Nephron (organoid): Measurements from ENCODE around the gene GPR65.

Source experiments
- H3K27ac Mint-ChIP-seq, 3 experiments: 2 replicates each; pipeline ENCODE4 v1.8.0; 2020; ENCODE audit warnings: mixed read lengths in 3 of 3, mild to moderate bottlenecking in 2 of 3, moderate library complexity in 1 of 3
- H3K27me3 Mint-ChIP-seq: 2 replicates; pipeline ENCODE4 v1.8.0; 2021; ENCODE audit warnings: low read depth, mild to moderate bottlenecking, moderate library complexity, mixed read lengths
- H3K36me3 Mint-ChIP-seq: 2 replicates; pipeline ENCODE4 v1.8.0; 2020; ENCODE audit warnings: low read depth, mixed read lengths
- H3K4me1 Mint-ChIP-seq: 2 replicates; pipeline ENCODE4 v1.8.0; 2020; ENCODE audit warnings: mixed read lengths
- H3K4me3 Mint-ChIP-seq, 3 experiments: 2 replicates each; pipeline ENCODE4 v1.8.0; 2020; ENCODE audit warnings: mild to moderate bottlenecking in 3 of 3, mixed read lengths in 3 of 3, moderate library complexity in 2 of 3
- H3K9me3 Mint-ChIP-seq: 2 replicates; pipeline ENCODE4 v1.8.0; 2020; ENCODE audit warnings: mixed read lengths
- CTCF ChIP-seq, 3 experiments: fragments of 200-600 bp; sonication (generic); IDR thresholded peaks; one replicate each; pipeline ENCODE4 v1.5.0; 2021; ENCODE audit warnings: antibody characterized with exemption in 3 of 3; ENCODE audit not compliant: unreplicated experiment in 3 of 3

GPR65 gene

GRCh38 chr14:87992346-87992717, 12.6 kb upstream of the GPR65 start:
- Mint-ChIP-seq H3K27me3 (no peaks in the 10 kb centered on the region), H3K4me1 (peaks cover 49% of the 10 kb centered on the region), H3K9me3 (no peaks in the 10 kb centered on the region), H3K27ac (peak overlapping the region; percentile 67 to 96 (median 96)), H3K36me3 (no peaks in the 10 kb centered on the region), H3K4me3 (peak overlapping the region; percentile 88 to 91 (median 89))
- no peak for TF ChIP-seq CTCF (IDR thresholded peaks at IDR 0.05; ENCODE audit: unreplicated experiment in 3 of 3)

GRCh38 chr14:87992718-87993628, 12.0 kb upstream of the GPR65 start, which contains the start of gene GALC:
TSS of gene GALC (minus strand) at chr14:87993182. CDS start at chr14:87993164, 18 bp downstream.
- Mint-ChIP-seq H3K27me3 (no peaks in the 10 kb centered on the region), H3K4me3 (peak within 1 kb of the TSS; percentile 88 to 91 (median 89)), H3K4me1 (peaks cover 49% of the 10 kb centered on the region), H3K27ac (peak within 1 kb of the TSS; percentile 96 to 99 (median 96)), H3K36me3 (no peaks in the 10 kb centered on the region), H3K9me3 (no peaks in the 10 kb centered on the region)
- no peak for TF ChIP-seq CTCF (IDR thresholded peaks at IDR 0.05; ENCODE audit: unreplicated experiment in 3 of 3)

GRCh38 chr14:87994974-87995373, 10.0 kb upstream of the GPR65 start:
- H3K27ac Mint-ChIP-seq: peak overlapping the region; percentile 81 to 99 (median 96)
- no peaks in the 10 kb centered on the region for H3K9me3 Mint-ChIP-seq
- H3K36me3 Mint-ChIP-seq: no peaks in the 10 kb centered on the region
- H3K4me3 Mint-ChIP-seq: peak overlapping the region; percentile 88 to 91 (median 89)
- no peak for TF ChIP-seq CTCF (IDR thresholded peaks at IDR 0.05; ENCODE audit: unreplicated experiment in 3 of 3)
- H3K27me3 Mint-ChIP-seq: no peaks in the 10 kb centered on the region
- peaks cover 49% of the 10 kb centered on the region for H3K4me1 Mint-ChIP-seq

- Mint-ChIP-seq H3K4me1 (peaks cover 49% of the 10 kb centered on the region), H3K9me3 (no peaks in the 10 kb centered on the region), H3K4me3 (peak overlapping the region in 2 of 3 experiments; percentile 47 to 64), H3K27me3 (no peaks in the 10 kb centered on the region), H3K27ac (peak overlapping the region; percentile 80 to 96 (median 81)), H3K36me3 (no peaks in the 10 kb centered on the region)
- no peak for TF ChIP-seq CTCF (IDR thresholded peaks at IDR 0.05; ENCODE audit: unreplicated experiment in 3 of 3)
Measured at GRCh38 chr14:87995500-87996290, 9.2 kb upstream of the GPR65 start.

GRCh38 chr14:87996291-87996592, 8.7 kb upstream of the GPR65 start:
- Mint-ChIP-seq H3K27me3 (no peaks in the 10 kb centered on the region), H3K9me3 (no peaks in the 10 kb centered on the region), H3K4me1 (peaks cover 49% of the 10 kb centered on the region), H3K36me3 (no peaks in the 10 kb centered on the region), H3K4me3 (peak overlapping the region in 1 of 3 experiments; percentile 14), H3K27ac (peak overlapping the region; percentile 80 to 96 (median 81))
- no peak for TF ChIP-seq CTCF (IDR thresholded peaks at IDR 0.05; ENCODE audit: unreplicated experiment in 3 of 3)
